ENCODE measurements around the gene RBM15.

- TF ChIP-seq, protein P1, sequence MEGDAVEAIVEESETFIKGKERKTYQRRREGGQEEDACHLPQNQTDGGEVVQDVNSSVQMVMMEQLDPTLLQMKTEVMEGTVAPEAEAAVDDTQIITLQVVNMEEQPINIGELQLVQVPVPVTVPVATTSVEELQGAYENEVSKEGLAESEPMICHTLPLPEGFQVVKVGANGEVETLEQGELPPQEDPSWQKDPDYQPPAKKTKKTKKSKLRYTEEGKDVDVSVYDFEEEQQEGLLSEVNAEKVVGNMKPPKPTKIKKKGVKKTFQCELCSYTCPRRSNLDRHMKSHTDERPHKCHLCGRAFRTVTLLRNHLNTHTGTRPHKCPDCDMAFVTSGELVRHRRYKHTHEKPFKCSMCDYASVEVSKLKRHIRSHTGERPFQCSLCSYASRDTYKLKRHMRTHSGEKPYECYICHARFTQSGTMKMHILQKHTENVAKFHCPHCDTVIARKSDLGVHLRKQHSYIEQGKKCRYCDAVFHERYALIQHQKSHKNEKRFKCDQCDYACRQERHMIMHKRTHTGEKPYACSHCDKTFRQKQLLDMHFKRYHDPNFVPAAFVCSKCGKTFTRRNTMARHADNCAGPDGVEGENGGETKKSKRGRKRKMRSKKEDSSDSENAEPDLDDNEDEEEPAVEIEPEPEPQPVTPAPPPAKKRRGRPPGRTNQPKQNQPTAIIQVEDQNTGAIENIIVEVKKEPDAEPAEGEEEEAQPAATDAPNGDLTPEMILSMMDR (IDR thresholded peaks at IDR 0.05), result no peak
- no peak for TF ChIP-seq POLR2A (IDR thresholded peaks at IDR 0.05)
Measured at GRCh38 chr1:110370827-110371226, 31.6 kb downstream of the RBM15 start.

All from adrenal gland (tissue), 5 donors.